Measurements from ENCODE around the gene ZNF749. TPM values are rescaled to one million over a fixed set of nuclear protein-coding genes. Genes with fewer than 3 reads are reported as not detected.

The ZNF749 gene
- 7.5 and 8.0 TPM in 2 replicates for total RNA-seq

GRCh38 chr19:57435062-57435978, at the start of gene ZNF749:
ZNF749 (plus strand) TSS chr19:57435325; CDS start chr19:57435579, 254 bp downstream.
- DNase-seq (ENCODE audit: extremely low read depth, low read depth, low spot score) = peak; percentile 89

- DNase-seq (ENCODE audit: extremely low read depth, low read depth, low spot score) = no peak
Observed at GRCh38 chr19:57389194-57389729, 45.9 kb upstream of the ZNF749 start.

DNA sequence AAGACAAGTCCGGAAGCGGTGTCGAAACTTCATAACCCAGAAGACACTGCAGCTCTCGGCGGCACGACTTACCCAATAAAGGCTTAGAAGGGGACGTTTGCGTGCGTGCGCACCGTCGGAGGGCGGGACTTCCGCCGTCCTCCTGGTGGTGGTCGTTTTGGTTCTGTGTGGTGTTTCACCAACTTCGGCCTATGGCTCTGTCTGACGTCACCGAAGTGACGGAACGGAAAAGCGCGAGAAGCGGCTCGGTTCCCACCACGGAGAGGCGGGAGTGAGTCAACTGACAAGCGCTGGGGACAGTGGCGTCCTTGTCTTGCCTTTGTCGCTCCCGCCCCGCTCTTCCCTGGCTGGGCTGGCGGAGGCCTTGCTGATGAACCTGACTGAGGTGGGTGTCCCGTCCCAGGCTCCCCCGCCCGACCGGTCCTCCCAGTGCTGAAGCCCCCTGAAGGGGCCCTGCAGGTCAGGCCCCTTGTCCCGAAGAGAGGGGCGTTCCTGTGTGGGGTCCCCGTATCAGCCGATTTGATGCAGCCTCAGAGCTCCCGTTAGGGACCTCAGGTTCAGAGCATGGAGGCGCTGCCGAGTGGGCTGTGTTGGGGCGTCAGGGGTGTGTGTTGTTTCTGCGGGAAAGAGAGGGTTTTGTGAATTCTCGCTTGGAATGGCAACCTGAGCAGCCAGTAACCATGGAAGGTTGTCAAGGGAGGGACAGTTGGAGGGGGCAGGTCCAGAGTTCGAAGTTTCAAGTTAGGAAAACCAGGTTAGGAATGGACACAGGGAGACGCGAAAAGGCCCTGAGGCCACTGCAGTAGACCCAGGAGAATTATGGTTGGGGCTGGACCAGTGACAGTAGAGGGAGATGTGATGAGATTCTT, 45.2 kb upstream of the ZNF749 start, which contains the start of gene ZNF548:
Gene ZNF548, plus strand, starts transcription at position 125 of the 869 bp plus-strand sequence. Its CDS starts 246 bp downstream, at position 371.
- DNase-seq (ENCODE audit: extremely low read depth, low read depth, low spot score) = peak; percentile 98

- DNase-seq (ENCODE audit: extremely low read depth, low read depth, low spot score) = no peak
Observed at GRCh38 chr19:57395710-57396109, 39.4 kb upstream of the ZNF749 start.

DNA sequence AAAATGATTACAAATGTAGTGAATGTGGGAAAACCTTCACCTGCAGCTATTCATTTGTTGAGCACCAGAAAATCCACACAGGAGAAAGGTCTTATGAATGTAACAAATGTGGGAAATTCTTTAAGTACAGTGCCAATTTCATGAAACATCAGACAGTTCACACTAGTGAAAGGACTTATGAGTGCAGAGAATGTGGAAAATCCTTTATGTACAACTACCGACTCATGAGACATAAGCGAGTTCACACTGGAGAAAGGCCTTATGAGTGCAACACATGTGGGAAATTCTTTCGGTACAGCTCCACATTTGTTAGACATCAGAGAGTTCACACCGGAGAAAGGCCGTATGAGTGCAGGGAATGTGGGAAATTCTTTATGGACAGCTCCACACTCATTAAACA, 36.3 kb upstream of the ZNF749 start:
- no peak for DNase-seq (ENCODE audit: extremely low read depth, low read depth, low spot score)

DNA sequence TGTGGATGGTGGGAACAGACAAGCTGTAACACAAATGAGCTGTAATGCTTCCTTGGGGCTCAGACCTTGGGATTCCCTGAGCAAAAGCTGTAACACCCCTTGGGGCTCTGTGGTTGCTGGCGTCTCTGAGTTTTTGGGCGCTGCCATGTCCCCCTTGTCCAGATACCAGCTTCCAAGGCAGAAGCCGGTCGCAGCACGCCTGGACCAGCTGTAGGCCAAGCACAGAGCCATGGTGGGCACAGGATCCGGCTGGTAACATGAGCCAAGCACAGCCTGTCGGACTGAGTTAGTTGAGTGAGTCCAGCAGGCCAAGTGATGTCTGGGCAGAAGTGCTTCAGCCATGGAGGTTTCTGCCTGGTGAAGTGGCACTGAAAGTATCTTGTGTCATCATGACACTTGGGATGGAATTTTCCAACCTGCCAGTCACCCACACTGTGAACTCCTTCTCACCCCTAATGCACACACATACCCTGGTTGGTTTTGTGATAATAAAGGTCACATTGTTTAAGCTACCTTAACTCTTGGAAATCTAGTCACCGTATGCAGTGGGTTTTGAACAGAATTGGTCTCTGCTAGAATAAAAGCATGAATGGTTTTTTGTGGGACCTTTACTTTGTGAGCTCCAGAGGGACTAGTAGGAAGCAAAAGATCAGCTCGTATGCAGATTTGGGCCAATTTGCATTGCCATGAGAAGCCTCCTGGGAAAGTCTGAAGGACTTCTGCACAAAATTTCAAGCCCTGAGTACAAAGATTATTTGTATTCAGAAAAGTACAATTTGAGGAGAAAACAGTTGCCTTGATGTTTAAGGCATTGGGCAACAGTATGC, 31.2 kb upstream of the ZNF749 start:
- no peak for DNase-seq (ENCODE audit: extremely low read depth, low read depth, low spot score)

GRCh38 chr19:57406516-57407123, 28.5 kb upstream of the ZNF749 start:
- no peak for DNase-seq (ENCODE audit: extremely low read depth, low read depth, low spot score)

- peak; percentile 70 for DNase-seq (ENCODE audit: extremely low read depth, low read depth, low spot score)
Observed at GRCh38 chr19:57410877-57411671, 24.1 kb upstream of the ZNF749 start, which contains the start of gene ZNF17. ZNF17 (plus strand) TSS chr19:57411161; CDS start chr19:57413616, 2,455 bp downstream.

GRCh38 chr19:57419439-57419838, 15.7 kb upstream of the ZNF749 start:
- DNase-seq (ENCODE audit: extremely low read depth, low read depth, low spot score) = no peak

DNA sequence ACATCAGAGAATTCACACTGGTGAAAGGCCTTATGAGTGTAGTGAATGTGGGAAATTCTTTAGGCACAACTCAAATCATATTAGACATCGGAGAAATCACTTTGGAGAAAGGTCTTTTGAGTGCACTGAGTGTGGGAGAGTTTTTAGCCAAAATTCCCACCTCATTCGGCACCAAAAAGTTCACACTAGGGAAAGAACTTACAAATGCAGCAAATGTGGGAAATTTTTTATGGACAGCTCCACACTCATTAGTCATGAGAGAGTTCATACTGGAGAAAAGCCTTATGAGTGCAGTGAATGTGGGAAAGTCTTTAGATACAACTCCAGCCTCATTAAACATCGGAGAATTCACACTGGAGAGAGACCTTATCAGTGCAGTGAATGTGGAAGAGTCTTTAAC, 14.1 kb upstream of the ZNF749 start:
- DNase-seq (ENCODE audit: extremely low read depth, low read depth, low spot score) = no peak

DNA sequence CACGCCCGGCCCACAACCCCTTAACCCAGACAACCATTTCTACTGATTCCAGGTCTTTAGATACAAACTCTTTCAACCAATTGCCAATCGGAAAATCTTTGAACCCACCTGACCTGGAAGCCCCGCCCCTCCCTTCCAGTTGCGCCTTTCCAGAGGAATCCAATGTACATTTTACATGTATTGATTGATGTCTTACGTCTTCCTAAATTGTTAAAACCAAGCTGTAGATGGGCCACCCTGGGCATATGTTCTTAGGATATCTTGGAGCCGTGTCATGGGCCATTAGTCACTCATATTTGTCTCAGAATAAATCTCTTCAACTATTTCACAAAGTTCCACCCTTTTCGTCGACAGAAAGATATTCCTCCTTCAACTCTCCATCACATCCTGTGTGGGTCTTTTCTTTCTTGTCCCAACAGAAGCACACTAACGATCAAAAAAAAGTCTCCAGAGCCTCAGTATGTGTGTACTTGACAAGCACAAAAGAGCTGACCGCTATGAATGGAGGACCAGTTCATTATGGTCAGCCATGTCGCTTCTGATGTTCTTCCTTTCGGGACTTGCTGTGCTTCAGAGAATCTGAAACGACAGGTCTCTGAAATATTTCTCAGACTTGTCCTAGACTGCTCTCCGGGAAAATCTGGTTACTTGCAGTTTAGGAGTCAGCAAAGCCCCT, 601 bp upstream of the ZNF749 start:
- DNase-seq (ENCODE audit: extremely low read depth, low read depth, low spot score) = no peak

GRCh38 chr19:57436417-57436816, 1.3 kb downstream of the ZNF749 start:
- no peak for DNase-seq (ENCODE audit: extremely low read depth, low read depth, low spot score)

GRCh38 chr19:57437931-57438330, 2.8 kb downstream of the ZNF749 start:
- DNase-seq (ENCODE audit: extremely low read depth, low read depth, low spot score) = no peak

DNA sequence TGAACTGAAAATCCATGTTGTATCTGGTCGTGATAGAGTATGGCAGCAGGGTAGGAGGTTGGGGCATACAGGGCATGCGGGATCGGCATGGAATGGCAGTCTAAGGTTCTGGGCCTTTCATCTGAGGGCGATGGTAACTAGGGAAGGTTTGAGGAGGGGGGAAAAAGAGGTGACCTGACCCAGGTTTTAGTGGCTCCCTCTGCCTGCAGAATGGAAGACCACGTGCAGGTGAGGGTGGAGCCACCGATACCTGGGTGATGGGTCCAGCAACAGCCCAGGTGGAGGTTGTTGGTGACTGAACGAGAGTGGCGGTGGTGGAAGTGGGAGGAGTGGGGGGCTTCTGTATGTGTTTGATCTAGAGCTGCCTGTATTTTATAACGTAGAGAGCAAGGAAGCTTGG, 3.8 kb downstream of the ZNF749 start:
- DNase-seq (ENCODE audit: extremely low read depth, low read depth, low spot score) = no peak

GRCh38 chr19:57441979-57442752, 7.0 kb downstream of the ZNF749 start:
- DNase-seq (ENCODE audit: extremely low read depth, low read depth, low spot score) = no peak

GRCh38 chr19:57443121-57443696, 8.1 kb downstream of the ZNF749 start:
- no peak for DNase-seq (ENCODE audit: extremely low read depth, low read depth, low spot score)

- no peak for DNase-seq (ENCODE audit: extremely low read depth, low read depth, low spot score)
Observed at GRCh38 chr19:57452307-57452706, 17.2 kb downstream of the ZNF749 start.
